Esophagus (tissue), 2 donors: Measurements from ENCODE around the gene MRPL51. TPM values are rescaled to one million over a fixed set of nuclear protein-coding genes. Genes with fewer than 3 reads are reported as not detected.
A peak's percentile ranks its signal among the peaks of the same experiment; 100 is the strongest.
"Not testable (repeated sequence)": the region's sequence is repeated elsewhere in the genome, so short reads cannot be mapped to it uniquely, and the experiment has no call there.

Experiments
- H3K27ac ChIP-seq, 2 donors: one replicate each; pipeline ENCODE4 v1.5.1; 2013; ENCODE audit warnings: low read depth in 2 of 2, mild to moderate bottlenecking in 2 of 2, inconsistent platforms in 1 of 2, low read length in 1 of 2, moderate library complexity in 1 of 2
- H3K27me3 ChIP-seq, 2 donors: one replicate each; pipeline ENCODE4 v1.6.1; 2013; ENCODE audit warnings: low read length in 2 of 2, control low read depth in 1 of 2, mild to moderate bottlenecking in 1 of 2; ENCODE audit not compliant: insufficient read depth in 2 of 2, control insufficient read depth in 1 of 2
- H3K36me3 ChIP-seq, 2 donors: one replicate each; pipeline ENCODE4 v1.6.1; 2013; ENCODE audit warnings: low read length in 1 of 2; ENCODE audit not compliant: control insufficient read depth in 2 of 2, insufficient read depth in 2 of 2
- H3K4me1 ChIP-seq, 2 donors: one replicate each; pipeline ENCODE4 v1.6.1; 2013; ENCODE audit warnings: low read length in 1 of 2; ENCODE audit not compliant: control insufficient read depth in 2 of 2, insufficient read depth in 2 of 2
- H3K4me3 ChIP-seq, 2 donors: one replicate each; pipeline ENCODE4 v1.5.1; 2013; ENCODE audit warnings: low read length in 2 of 2, mild to moderate bottlenecking in 2 of 2, low read depth in 1 of 2, moderate library complexity in 1 of 2
- H3K9me3 ChIP-seq, 2 donors: one replicate each; pipeline ENCODE4 v1.6.1; 2013; ENCODE audit warnings: mild to moderate bottlenecking in 2 of 2, low read depth in 1 of 2, low read length in 1 of 2, moderate library complexity in 1 of 2; ENCODE audit not compliant: control insufficient read depth in 2 of 2, insufficient read depth in 1 of 2
- WGBS, 2 donors: extraction: QIAGEN DNeasy Blood & Tissue Kit; methylation state at CpG; one replicate each; pipeline ENCODE4 v1.1.7; 2013; 5-methylcytosine and 5-hydroxymethylcytosine counted together
- polyA plus RNA-seq, 2 donors: library from polyadenylated mRNA; stranded (reverse); fragments of 200-250 nt; gene quantifications; one replicate each; pipeline ENCODE4 v1.2.3, GENCODE V29; 2013
- donor health status: healthy with polysubstance abuse.
- donor health status: Bipolar disorder and iron deficiency.

MRPL51 gene
- polyA plus RNA-seq, 2 donors: 60.7 to 124 TPM

- WGBS, 2 donors: 87 to 88% methylated on average over 10 of the region's 10 CpGs
- H3K36me3 ChIP-seq: peaks cover 18 to 39% of the 10 kb centered on the region in 2 donors
- no peak overlapping the region for H3K27ac ChIP-seq
- no peaks in the 10 kb centered on the region for H3K9me3 ChIP-seq
- no peaks in the 10 kb centered on the region for H3K4me1 ChIP-seq
- H3K27me3 ChIP-seq: no peaks in the 10 kb centered on the region
- H3K4me3 ChIP-seq: no peak overlapping the region
Measured at GRCh38 chr12:6522193-6522592, 29.1 kb upstream of the MRPL51 start.

DNA sequence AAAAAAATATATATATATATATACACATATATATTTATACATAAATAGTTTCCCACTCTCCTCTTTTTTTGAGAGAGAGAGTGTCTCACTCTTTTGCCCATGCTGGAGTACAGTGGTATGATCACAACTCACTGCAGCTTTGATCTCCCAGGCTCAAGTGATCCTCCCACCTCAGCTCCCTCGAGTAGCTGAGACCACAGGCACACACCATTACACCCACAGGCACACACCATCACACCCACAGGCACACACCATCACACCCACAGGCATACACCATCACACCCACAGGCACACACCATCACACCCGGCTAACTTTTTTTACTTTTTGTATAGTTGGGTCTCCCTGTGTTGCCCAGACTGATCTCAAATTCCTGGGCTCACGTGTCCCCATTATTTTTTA lies 27.1 kb upstream of the MRPL51 start:
- Histone ChIP-seq H3K36me3 (peaks cover 15 to 29% of the 10 kb centered on the region in 2 donors), H3K4me1 (no peaks in the 10 kb centered on the region)

DNA sequence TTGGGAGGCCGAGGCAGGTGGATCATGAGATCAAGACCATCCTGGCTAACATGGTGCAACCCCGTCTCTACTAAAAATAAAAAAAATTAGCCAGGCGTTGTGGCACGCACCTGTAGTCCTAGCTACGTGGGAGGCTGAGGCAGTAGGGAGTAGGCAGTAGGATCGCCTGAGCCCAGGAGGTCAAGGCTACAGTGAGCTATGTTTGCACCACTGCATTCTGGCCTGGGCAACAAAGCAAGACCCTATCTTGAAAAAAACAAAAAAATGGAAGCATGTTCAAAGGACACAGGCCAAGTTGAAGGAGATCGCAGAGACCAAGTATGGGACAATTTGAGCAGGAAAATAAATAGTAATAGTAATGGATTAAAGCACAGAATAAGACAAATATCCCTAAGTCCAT lies 15.0 kb upstream of the MRPL51 start:
- Histone ChIP-seq H3K27ac (no peak overlapping the region), H3K4me3 (no peak overlapping the region), H3K27me3 (no peaks in the 10 kb centered on the region), H3K9me3 (no peaks in the 10 kb centered on the region), H3K36me3 (peaks cover 0 to 9% of the 10 kb centered on the region in 2 donors), H3K4me1 (no peaks in the 10 kb centered on the region)
- WGBS, 2 donors: 84 to 88% methylated on average over 7 of the region's 7 CpGs

More for the DNA sequence above, 27.1 kb upstream of the MRPL51 start:
- H3K4me3 ChIP-seq: no peak overlapping the region
- H3K9me3 ChIP-seq: no peaks in the 10 kb centered on the region
- H3K27me3 ChIP-seq: no peaks in the 10 kb centered on the region
- H3K27ac ChIP-seq: no peak overlapping the region
- 76 to 77% methylated on average over 3 of the region's 3 CpGs for WGBS, 2 donors

GRCh38 chr12:6507102-6507998 lies 14.3 kb upstream of the MRPL51 start:
- 64 to 67% methylated on average over 12 of the region's 12 CpGs for WGBS, 2 donors
- H3K4me1 ChIP-seq: no peaks in the 10 kb centered on the region
- H3K9me3 ChIP-seq: no peaks in the 10 kb centered on the region
- H3K27me3 ChIP-seq: no peaks in the 10 kb centered on the region
- peak overlapping the region in 1 of 2 donors; percentile 31 for H3K27ac ChIP-seq
- H3K4me3 ChIP-seq: no peak overlapping the region
- peaks cover 0 to 6% of the 10 kb centered on the region in 2 donors for H3K36me3 ChIP-seq

DNA sequence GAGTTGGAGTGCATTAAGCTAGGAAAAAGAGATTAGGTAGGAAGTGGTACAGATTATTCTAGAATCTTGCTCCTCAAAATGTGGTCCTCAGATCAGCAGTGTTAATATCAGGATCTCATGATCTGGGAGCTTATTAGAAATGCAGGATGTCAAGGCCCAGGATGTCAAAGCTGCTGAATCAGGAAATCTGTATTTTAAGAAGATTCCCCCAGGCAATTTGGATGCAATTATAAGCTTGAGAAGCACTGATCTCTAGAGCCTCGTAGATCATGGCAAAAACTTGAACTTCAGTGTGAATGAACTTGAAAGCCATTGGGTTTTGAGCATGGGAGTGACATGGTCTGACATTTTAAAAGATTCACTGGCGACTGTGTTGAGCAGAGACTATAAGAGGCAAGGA lies 7.4 kb upstream of the MRPL51 start:
- H3K9me3 ChIP-seq: no peaks in the 10 kb centered on the region
- no peak overlapping the region for H3K4me3 ChIP-seq
- no peaks in the 10 kb centered on the region for H3K27me3 ChIP-seq
- no peaks in the 10 kb centered on the region for H3K4me1 ChIP-seq
- 67 to 74% methylated on average over 2 of the region's 2 CpGs for WGBS, 2 donors
- H3K36me3 ChIP-seq: no peaks in the 10 kb centered on the region
- no peak overlapping the region for H3K27ac ChIP-seq

GRCh38 chr12:6497291-6497690 lies 4.2 kb upstream of the MRPL51 start:
- not testable (repeated sequence) for H3K4me1 ChIP-seq, H3K36me3 ChIP-seq, H3K27ac ChIP-seq, H3K9me3 ChIP-seq, H3K27me3 ChIP-seq, H3K4me3 ChIP-seq
- WGBS, 2 donors: 70 to 90% methylated on average over 3 of the region's 3 CpGs

- Histone ChIP-seq H3K4me1 (no peaks in the 10 kb centered on the region), H3K27me3 (no peaks in the 10 kb centered on the region), H3K9me3 (no peaks in the 10 kb centered on the region), H3K36me3 (no peaks in the 10 kb centered on the region), H3K4me3 (peak overlapping the region in 1 of 2 donors; percentile 97), H3K27ac (no peak overlapping the region)
- WGBS, 2 donors: 65 to 68% methylated on average over 1 of the region's 1 CpG
Measured at GRCh38 chr12:6494968-6495367, 1.9 kb upstream of the MRPL51 start.

DNA sequence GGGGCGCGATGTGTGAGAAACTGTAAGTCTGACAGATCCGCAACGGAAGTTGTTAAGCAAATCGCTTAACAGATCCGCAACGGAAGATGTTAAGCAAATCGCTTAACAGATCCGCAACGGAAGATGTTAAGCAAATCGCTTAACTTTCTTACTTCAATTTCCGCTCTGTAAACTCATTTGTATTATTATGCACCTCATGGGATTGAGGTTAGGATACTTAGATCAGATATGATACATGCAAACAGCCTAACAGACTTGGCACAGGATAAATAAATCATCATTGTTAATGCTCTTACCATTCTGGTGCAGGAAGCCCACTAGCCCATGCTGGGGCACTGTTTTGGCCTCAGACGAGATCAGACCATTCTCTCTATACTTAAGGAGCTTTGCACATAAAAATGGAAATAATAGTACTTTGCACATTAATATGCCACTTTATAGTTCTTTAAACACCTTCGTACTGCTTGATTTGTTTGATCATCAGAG lies 1.2 kb upstream of the MRPL51 start:
- H3K27ac ChIP-seq: peak overlapping the region; percentile 26 to 75
- WGBS, 2 donors: 1% methylated on average over 14 of the region's 14 CpGs
- H3K27me3 ChIP-seq: no peaks in the 10 kb centered on the region
- no peaks in the 10 kb centered on the region for H3K4me1 ChIP-seq
- H3K36me3 ChIP-seq: no peaks in the 10 kb centered on the region
- H3K4me3 ChIP-seq: peak overlapping the region; percentile 51 to 97
- H3K9me3 ChIP-seq: no peaks in the 10 kb centered on the region

DNA sequence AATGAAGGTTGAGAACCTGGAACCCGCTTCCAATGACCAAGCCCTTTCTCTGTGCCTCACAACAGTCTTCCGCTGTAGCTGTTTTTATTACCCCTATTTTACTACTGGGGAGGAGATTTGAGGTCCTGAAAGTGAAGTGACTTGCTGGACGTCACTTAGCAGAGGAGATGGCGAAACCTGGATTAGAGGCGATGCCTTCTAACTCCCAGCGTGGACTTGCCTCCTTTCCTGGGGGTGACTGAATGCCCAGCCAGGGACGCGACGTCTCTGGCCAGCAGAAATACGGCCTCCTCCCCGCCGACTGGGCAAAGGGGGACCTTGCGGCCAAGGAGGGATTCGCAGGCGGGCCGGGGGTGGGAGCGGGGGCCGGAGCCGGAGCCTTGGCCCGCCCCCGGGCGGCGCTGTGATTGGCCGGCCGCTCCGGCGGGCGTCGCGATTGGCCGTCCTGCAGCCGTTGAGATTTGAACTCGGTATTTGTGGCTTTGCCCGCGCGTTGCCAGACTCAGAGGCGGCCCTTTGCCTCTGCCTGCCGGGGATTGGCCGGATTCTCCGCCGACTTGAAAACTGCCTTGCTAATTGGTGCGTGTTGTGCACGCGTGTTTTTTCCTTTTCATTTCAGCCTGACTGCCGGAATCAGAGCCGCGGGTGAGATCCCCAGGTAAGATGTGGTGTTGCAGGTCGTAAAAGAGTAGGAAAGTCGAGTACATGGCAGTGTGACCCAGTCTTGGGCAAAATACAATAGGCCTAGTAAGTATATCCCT lies 615 bp upstream of the MRPL51 start, which contains the start of gene NCAPD2:
TSS of gene NCAPD2 (plus strand) at position 606 of the 761 bp plus-strand sequence. CDS start 997 bp downstream, outside the sequence.
- Histone ChIP-seq H3K4me3 (peak within 1 kb of the TSS; percentile 58 to 97), H3K27ac (peak within 1 kb of the TSS; percentile 98 to 100), H3K27me3 (no peaks in the 10 kb centered on the region), H3K4me1 (no peaks in the 10 kb centered on the region), H3K36me3 (no peaks in the 10 kb centered on the region), H3K9me3 (no peaks in the 10 kb centered on the region)
- 0 to 1% methylated on average over 42 to 49 of the region's 49 CpGs for WGBS, 2 donors
